ENCODE data around the gene PKP2.

Gene PKP2

GRCh38 chr12:32822344-32822743 is 74.2 kb downstream of the PKP2 start:
- TF ChIP-seq, protein P1, sequence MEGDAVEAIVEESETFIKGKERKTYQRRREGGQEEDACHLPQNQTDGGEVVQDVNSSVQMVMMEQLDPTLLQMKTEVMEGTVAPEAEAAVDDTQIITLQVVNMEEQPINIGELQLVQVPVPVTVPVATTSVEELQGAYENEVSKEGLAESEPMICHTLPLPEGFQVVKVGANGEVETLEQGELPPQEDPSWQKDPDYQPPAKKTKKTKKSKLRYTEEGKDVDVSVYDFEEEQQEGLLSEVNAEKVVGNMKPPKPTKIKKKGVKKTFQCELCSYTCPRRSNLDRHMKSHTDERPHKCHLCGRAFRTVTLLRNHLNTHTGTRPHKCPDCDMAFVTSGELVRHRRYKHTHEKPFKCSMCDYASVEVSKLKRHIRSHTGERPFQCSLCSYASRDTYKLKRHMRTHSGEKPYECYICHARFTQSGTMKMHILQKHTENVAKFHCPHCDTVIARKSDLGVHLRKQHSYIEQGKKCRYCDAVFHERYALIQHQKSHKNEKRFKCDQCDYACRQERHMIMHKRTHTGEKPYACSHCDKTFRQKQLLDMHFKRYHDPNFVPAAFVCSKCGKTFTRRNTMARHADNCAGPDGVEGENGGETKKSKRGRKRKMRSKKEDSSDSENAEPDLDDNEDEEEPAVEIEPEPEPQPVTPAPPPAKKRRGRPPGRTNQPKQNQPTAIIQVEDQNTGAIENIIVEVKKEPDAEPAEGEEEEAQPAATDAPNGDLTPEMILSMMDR (IDR thresholded peaks at IDR 0.05; ENCODE audit: low read length): no peak
- no peak for TF ChIP-seq EZH2 (IDR thresholded peaks at IDR 0.05; ENCODE audit: borderline replicate concordance, low read length)
- Histone ChIP-seq H3K4me3 (ENCODE audit: low read depth, low read length, poor library complexity, severe bottlenecking) (no peak overlapping the region), H3F3A (ENCODE audit: insufficient read depth, low read length) (no peaks in the 10 kb centered on the region), H2AFZ (ENCODE audit: low read length) (no peak overlapping the region), H3K9me2 (ENCODE audit: low read depth, low read length) (no peaks in the 10 kb centered on the region), H3K9ac (ENCODE audit: low read length) (no peak overlapping the region), H3K4me2 (ENCODE audit: low read length) (no peak overlapping the region), H3K4me1 (ENCODE audit: insufficient read depth, low read length, severe bottlenecking) (no peaks in the 10 kb centered on the region), H3K27me3 (ENCODE audit: insufficient read depth, low read length) (no peaks in the 10 kb centered on the region), H3K27ac (ENCODE audit: low read depth, low read length, poor library complexity, severe bottlenecking) (no peak overlapping the region), H3K9me3 (ENCODE audit: low read length) (no peaks in the 10 kb centered on the region), H4K20me1 (ENCODE audit: insufficient read depth, low read length) (no peaks in the 10 kb centered on the region), H3K36me3 (ENCODE audit: insufficient read depth, low read length) (no peaks in the 10 kb centered on the region), H3K79me2 (ENCODE audit: insufficient read depth, low read length) (no peaks in the 10 kb centered on the region)

DNA sequence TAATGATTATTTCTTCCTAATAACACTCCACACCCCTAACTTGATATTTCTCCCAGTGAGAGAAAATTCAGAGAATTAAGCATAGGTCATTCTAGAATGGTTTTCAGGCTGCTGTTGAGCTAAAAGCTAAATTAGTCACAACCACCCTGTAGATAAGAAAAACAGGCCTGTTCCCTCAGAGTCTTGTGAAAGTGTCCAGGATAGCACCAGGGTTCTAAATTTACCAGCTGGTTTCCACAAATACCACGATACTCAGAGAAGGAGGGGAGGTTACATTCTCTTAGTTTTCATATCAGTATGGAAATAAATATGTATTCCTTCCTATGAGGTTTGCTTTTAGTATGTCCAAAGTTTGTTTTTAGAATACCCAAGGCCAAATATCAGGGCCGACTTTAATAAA is 74.9 kb downstream of the PKP2 start:
- Histone ChIP-seq H3K9me3 (ENCODE audit: low read length) (no peaks in the 10 kb centered on the region), H2AFZ (ENCODE audit: low read length) (no peak overlapping the region), H3K4me1 (ENCODE audit: insufficient read depth, low read length, severe bottlenecking) (no peaks in the 10 kb centered on the region), H4K20me1 (ENCODE audit: insufficient read depth, low read length) (no peaks in the 10 kb centered on the region), H3K4me3 (ENCODE audit: low read depth, low read length, poor library complexity, severe bottlenecking) (no peak overlapping the region), H3K27ac (ENCODE audit: low read depth, low read length, poor library complexity, severe bottlenecking) (no peak overlapping the region), H3F3A (ENCODE audit: insufficient read depth, low read length) (no peaks in the 10 kb centered on the region), H3K27me3 (ENCODE audit: insufficient read depth, low read length) (no peaks in the 10 kb centered on the region), H3K4me2 (ENCODE audit: low read length) (no peak overlapping the region), H3K9ac (ENCODE audit: low read length) (no peak overlapping the region), H3K79me2 (ENCODE audit: insufficient read depth, low read length) (no peaks in the 10 kb centered on the region), H3K9me2 (ENCODE audit: low read depth, low read length) (no peaks in the 10 kb centered on the region), H3K36me3 (ENCODE audit: insufficient read depth, low read length) (no peaks in the 10 kb centered on the region)
- TF ChIP-seq, protein P1 (IDR thresholded peaks at IDR 0.05; ENCODE audit: low read length): no peak
- TF ChIP-seq EZH2 (IDR thresholded peaks at IDR 0.05; ENCODE audit: borderline replicate concordance, low read length): no peak

- Histone ChIP-seq H3K4me1 (ENCODE audit: insufficient read depth, low read length, severe bottlenecking) (no peaks in the 10 kb centered on the region), H3K79me2 (ENCODE audit: insufficient read depth, low read length) (no peaks in the 10 kb centered on the region), H3K27ac (ENCODE audit: low read depth, low read length, poor library complexity, severe bottlenecking) (no peak overlapping the region), H3K9me3 (ENCODE audit: low read length) (no peaks in the 10 kb centered on the region), H3K9ac (ENCODE audit: low read length) (no peak overlapping the region), H3K4me2 (ENCODE audit: low read length) (no peak overlapping the region), H3K36me3 (ENCODE audit: insufficient read depth, low read length) (no peaks in the 10 kb centered on the region), H2AFZ (ENCODE audit: low read length) (no peak overlapping the region), H3K9me2 (ENCODE audit: low read depth, low read length) (no peaks in the 10 kb centered on the region), H3K4me3 (ENCODE audit: low read depth, low read length, poor library complexity, severe bottlenecking) (no peak overlapping the region), H4K20me1 (ENCODE audit: insufficient read depth, low read length) (no peaks in the 10 kb centered on the region), H3K27me3 (ENCODE audit: insufficient read depth, low read length) (no peaks in the 10 kb centered on the region), H3F3A (ENCODE audit: insufficient read depth, low read length) (no peaks in the 10 kb centered on the region)
- TF ChIP-seq EZH2 (IDR thresholded peaks at IDR 0.05; ENCODE audit: borderline replicate concordance, low read length): no peak
- TF ChIP-seq, protein P1 (IDR thresholded peaks at IDR 0.05; ENCODE audit: low read length): no peak
These were observed 75.3 kb downstream of the PKP2 start for GRCh38 chr12:32821293-32821692.
